Measurements from ENCODE around the gene CRELD1. TPM values are rescaled to one million over a fixed set of nuclear protein-coding genes. Genes with fewer than 3 reads are reported as not detected.
A peak's percentile ranks its signal among the peaks of the same experiment; 100 is the strongest.

CRELD1 gene
- total RNA-seq, 1 donor from 2014 or later, result 58.0 TPM

DNA sequence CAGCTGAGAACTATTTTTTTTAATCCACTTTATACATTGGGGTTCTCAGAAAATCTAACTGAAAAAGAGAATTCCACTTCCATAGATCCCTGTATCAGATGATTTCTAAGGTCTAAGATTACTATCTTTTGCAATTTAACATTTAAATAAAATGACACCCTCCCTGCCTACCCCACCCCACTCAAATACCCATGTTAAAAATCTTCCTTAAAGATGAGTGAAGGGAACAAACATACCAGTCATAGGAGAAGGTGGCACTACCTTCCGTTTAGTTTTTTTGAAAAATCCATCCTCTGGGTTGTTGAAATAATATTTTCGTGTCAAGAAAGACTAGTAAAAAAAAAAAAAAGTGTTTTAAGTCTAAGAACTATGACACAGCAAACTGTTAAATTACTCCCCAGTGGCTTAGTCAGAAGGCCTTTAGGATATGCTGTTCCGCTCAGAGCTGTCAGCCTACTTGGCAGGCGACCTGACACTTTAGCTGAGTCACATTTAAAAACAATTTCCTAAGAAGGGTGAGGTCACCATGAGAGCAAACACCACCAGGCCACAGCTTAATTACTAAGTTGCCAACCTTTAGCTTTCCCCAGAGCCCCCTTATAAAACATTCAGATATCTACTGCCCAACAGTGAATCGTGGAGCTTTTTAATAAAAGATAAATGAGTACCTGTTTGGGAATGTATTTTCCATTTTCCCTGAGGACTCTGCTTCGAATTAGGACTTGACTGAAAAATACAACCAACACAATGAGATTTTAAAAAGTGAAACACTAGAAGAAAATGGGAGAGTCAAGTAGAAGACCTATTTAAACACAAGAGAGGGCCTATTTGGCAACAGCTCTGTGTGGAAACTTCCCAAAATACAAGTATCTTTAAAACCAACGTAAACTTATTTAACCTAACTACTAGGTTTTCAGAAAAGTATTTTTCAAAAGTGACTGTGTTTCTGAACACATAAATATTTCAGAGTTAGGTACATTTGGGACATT lies 43.4 kb downstream of the CRELD1 start:
- DNase-seq (ENCODE audit: low read depth), result peak; percentile 96
- Histone ChIP-seq H3K4me3 (ENCODE audit: low read depth, low read length) (no peak overlapping the region), H3K36me3 (ENCODE audit: control insufficient read depth, insufficient read depth, low read length) (peaks cover 1% of the 10 kb centered on the region), H3K27me3 (ENCODE audit: control insufficient read depth, insufficient read depth, low read length) (no peaks in the 10 kb centered on the region)
- no peak for TF ChIP-seq CTCF (IDR thresholded peaks at IDR 0.05; ENCODE audit: insufficient read depth, low read length, poor library complexity, severe bottlenecking)

DNA sequence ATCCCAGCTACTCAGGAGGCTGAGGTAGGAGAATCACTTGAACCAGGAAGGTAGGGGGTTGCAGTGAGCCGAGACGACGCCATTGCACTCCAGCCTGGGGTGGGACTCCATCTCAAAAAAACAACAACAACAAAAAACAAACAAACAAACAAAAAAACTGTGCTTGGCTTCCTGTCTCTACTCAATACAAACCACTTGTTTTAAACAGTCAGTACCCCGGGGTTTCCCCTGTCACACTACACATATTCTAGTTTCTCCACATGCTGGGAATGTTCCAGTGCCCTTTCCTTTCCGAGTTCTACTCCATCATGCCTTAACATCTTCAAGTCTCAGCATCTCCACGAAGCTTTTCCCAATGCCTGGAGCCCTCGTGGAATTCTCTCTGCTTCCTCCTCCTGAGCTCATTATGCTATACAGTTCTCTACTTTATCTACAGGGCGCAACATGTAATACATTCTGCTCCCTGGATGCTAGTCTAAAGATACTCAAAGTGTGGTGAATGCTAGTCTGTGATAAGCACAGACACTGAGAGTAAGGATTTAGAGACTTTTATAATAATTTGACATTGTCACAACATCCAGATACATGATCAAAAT lies 45.2 kb downstream of the CRELD1 start:
- no peak for TF ChIP-seq CTCF (IDR thresholded peaks at IDR 0.05; ENCODE audit: insufficient read depth, low read length, poor library complexity, severe bottlenecking)
- peaks cover 1% of the 10 kb centered on the region for H3K36me3 ChIP-seq (ENCODE audit: control insufficient read depth, insufficient read depth, low read length)
- no peak for DNase-seq (ENCODE audit: low read depth)
- no peak overlapping the region for H3K4me3 ChIP-seq (ENCODE audit: low read depth, low read length)
- no peaks in the 10 kb centered on the region for H3K27me3 ChIP-seq (ENCODE audit: control insufficient read depth, insufficient read depth, low read length)

DNA sequence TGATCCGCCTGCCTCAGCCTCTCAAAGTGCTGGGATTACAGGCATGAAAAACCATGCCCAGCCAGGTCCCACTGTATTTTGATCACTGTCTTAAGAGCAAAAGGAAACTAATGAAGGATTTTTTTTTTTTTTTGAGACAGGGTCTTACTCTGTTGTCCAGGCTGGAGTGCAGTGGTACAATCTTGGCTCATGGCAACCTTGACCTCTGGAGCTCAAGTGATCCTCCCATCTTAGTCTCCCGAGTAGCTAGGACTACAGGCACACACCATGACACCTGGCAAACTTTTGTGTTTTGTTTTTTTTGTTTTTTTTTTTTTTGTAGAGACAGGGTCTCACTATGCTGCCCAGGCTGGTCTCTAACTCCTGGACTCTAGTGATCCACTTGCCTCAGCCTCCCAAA lies 46.6 kb downstream of the CRELD1 start:
- no peak for TF ChIP-seq CTCF (IDR thresholded peaks at IDR 0.05; ENCODE audit: insufficient read depth, low read length, poor library complexity, severe bottlenecking)
- H3K4me3 ChIP-seq (ENCODE audit: low read depth, low read length), result no peak overlapping the region
- H3K36me3 ChIP-seq (ENCODE audit: control insufficient read depth, insufficient read depth, low read length), result peaks cover 1% of the 10 kb centered on the region
- H3K27me3 ChIP-seq (ENCODE audit: control insufficient read depth, insufficient read depth, low read length), result no peaks in the 10 kb centered on the region
- no peak for DNase-seq (ENCODE audit: low read depth)

- TF ChIP-seq CTCF (IDR thresholded peaks at IDR 0.05; ENCODE audit: insufficient read depth, low read length, poor library complexity, severe bottlenecking), result no peak
- H3K36me3 ChIP-seq (ENCODE audit: control insufficient read depth, insufficient read depth, low read length), result no peaks in the 10 kb centered on the region
- no peaks in the 10 kb centered on the region for H3K27me3 ChIP-seq (ENCODE audit: control insufficient read depth, insufficient read depth, low read length)
- DNase-seq (ENCODE audit: low read depth), result no peak
- H3K4me3 ChIP-seq (ENCODE audit: low read depth, low read length), result peak overlapping the region; percentile 66
Observed at GRCh38 chr3:9986230-9986725, 52.6 kb downstream of the CRELD1 start.

DNA sequence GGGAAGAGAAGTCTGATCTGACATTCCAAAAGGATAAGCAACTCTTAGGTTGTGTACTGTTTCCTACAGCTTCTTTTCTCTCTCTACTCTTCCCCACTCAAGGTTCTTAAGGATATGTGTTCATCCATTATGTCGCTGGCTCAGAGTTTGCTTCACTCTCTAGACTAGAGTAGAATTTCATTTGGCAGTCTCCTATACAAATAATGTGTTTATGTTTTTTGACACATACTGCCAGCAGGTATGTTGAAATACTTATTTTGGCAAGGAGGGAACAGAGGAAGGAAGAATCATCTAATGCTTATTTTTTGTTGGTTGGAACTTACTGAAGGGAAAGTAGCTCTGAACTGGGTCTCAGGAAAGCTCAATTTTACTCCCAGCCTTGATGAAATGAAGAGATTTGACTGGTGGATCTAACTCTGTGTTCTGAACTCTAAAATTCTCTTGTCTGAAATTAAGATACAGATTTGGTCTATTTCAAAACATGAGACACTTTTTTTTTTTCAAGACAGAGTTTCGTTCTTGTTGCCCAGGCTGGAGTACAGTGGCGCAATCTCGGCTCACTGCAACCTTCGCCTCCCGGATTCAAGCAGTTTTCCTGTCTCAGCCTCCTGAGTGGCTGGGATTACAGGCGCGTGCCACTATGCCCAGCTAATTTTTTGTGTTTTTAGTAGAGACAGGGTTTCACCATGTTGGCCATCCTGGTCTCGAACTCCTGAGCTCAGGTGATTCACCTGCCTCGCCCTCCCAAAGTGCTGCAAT lies 60.6 kb downstream of the CRELD1 start:
- no peaks in the 10 kb centered on the region for H3K36me3 ChIP-seq (ENCODE audit: control insufficient read depth, insufficient read depth, low read length)

More for the DNA sequence above, 60.6 kb downstream of the CRELD1 start:
- Histone ChIP-seq H3K27me3 (ENCODE audit: control insufficient read depth, insufficient read depth, low read length) (no peaks in the 10 kb centered on the region), H3K4me3 (ENCODE audit: low read depth, low read length) (no peak overlapping the region)
- DNase-seq (ENCODE audit: low read depth), result no peak
- TF ChIP-seq CTCF (IDR thresholded peaks at IDR 0.05; ENCODE audit: insufficient read depth, low read length, poor library complexity, severe bottlenecking), result no peak

Other genes with a start within 250 kb of the CRELD1 start
- gene CPNE9, start 230.0 kb upstream of the CRELD1 start, total RNA-seq, result 0.27 TPM in 1 of 2 replicates, not detected in the other
- gene BRPF1, start 202.1 kb upstream of the CRELD1 start, total RNA-seq, result 20.1 and 21.3 TPM in 2 replicates
- 19.2 and 23.9 TPM in 2 replicates for gene OGG1, start 183.9 kb upstream of the CRELD1 start, total RNA-seq
- 18.0 and 19.9 TPM in 2 replicates for gene CAMK1, start 163.9 kb upstream of the CRELD1 start, total RNA-seq
- gene TADA3, start 141.4 kb upstream of the CRELD1 start, total RNA-seq, result 105 and 114 TPM in 2 replicates
- gene ARPC4, start 140.8 kb upstream of the CRELD1 start, total RNA-seq, result 204 and 206 TPM in 2 replicates
- gene TTLL3, start 123.6 kb upstream of the CRELD1 start, total RNA-seq, result 12.4 and 18.8 TPM in 2 replicates
- 45.9 and 52.6 TPM in 2 replicates for gene RPUSD3, start 89.8 kb upstream of the CRELD1 start, total RNA-seq
- gene CIDEC, start 53.6 kb upstream of the CRELD1 start, total RNA-seq, result not detected in 2 replicates
- 38.7 and 56.0 TPM in 2 replicates for gene JAGN1, start 43.2 kb upstream of the CRELD1 start, total RNA-seq
- gene IL17RE, start 31.0 kb upstream of the CRELD1 start, total RNA-seq, result 2.8 and 3.6 TPM in 2 replicates
- 37.3 and 39.6 TPM in 2 replicates for gene IL17RC, start 16.7 kb upstream of the CRELD1 start, total RNA-seq
- gene PRRT3, start 18.6 kb downstream of the CRELD1 start, total RNA-seq, result 2.1 and 2.3 TPM in 2 replicates
- gene EMC3, start 53.0 kb downstream of the CRELD1 start, total RNA-seq, result 58.1 and 63.4 TPM in 2 replicates
- gene FANCD2, start 92.6 kb downstream of the CRELD1 start, total RNA-seq, result 16.6 and 18.6 TPM in 2 replicates
- gene FANCD2OS, start 174.4 kb downstream of the CRELD1 start, total RNA-seq, result not detected in 2 replicates
- gene BRK1, start 181.8 kb downstream of the CRELD1 start, total RNA-seq, result 117 and 128 TPM in 2 replicates
- gene VHL, start 207.9 kb downstream of the CRELD1 start, total RNA-seq, result 60.8 and 69.7 TPM in 2 replicates
- gene IRAK2, start 231.1 kb downstream of the CRELD1 start, total RNA-seq, result 65.5 and 72.8 TPM in 2 replicates

Data from kidney epithelial cell (primary cell).